Measurements from ENCODE around the gene PHF19. TPM values are rescaled to one million over a fixed set of nuclear protein-coding genes. Genes with fewer than 3 reads are reported as not detected.

Gene PHF19
- polyA plus RNA-seq, 1 of the 3 experiments (the other 2 are of a cell fraction) = 33.4 TPM

DNA sequence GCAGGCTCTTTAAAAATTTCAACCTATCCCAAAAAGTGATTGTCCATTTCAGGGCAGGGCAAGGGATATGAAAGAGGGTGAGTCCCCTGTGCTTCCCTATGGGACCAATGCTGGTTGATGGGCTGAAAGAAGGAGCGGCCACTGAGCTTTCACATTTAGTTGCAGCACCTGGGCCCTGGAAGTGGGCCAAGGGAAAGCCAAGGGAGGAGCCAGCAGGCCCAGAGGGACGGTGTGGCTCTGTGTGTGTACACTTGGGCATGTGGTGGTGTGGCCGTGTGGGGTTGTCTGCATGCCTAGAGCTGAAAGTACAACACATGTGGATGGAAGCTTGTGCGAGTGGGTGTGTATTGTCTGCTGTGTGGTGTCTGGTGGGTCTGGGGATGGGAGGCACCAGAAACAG, 20.3 kb downstream of the PHF19 start (continued):
- no peak for TF ChIP-seq EZH2phosphoT487 (IDR thresholded peaks at IDR 0.05; ENCODE audit: borderline replicate concordance, low read depth)
- TF ChIP-seq, protein P1, sequence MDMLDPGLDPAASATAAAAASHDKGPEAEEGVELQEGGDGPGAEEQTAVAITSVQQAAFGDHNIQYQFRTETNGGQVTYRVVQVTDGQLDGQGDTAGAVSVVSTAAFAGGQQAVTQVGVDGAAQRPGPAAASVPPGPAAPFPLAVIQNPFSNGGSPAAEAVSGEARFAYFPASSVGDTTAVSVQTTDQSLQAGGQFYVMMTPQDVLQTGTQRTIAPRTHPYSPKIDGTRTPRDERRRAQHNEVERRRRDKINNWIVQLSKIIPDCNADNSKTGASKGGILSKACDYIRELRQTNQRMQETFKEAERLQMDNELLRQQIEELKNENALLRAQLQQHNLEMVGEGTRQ (IDR thresholded peaks at IDR 0.05; ENCODE audit: borderline replicate concordance, low read depth, low read length) = no peak
- TF ChIP-seq, protein P2, sequence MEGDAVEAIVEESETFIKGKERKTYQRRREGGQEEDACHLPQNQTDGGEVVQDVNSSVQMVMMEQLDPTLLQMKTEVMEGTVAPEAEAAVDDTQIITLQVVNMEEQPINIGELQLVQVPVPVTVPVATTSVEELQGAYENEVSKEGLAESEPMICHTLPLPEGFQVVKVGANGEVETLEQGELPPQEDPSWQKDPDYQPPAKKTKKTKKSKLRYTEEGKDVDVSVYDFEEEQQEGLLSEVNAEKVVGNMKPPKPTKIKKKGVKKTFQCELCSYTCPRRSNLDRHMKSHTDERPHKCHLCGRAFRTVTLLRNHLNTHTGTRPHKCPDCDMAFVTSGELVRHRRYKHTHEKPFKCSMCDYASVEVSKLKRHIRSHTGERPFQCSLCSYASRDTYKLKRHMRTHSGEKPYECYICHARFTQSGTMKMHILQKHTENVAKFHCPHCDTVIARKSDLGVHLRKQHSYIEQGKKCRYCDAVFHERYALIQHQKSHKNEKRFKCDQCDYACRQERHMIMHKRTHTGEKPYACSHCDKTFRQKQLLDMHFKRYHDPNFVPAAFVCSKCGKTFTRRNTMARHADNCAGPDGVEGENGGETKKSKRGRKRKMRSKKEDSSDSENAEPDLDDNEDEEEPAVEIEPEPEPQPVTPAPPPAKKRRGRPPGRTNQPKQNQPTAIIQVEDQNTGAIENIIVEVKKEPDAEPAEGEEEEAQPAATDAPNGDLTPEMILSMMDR (IDR thresholded peaks at IDR 0.05) = no peak
- no peak for TF ChIP-seq FOXJ3 (CRISPR knock-in tag; IDR thresholded peaks at IDR 0.05)
- TF ChIP-seq CHD2 (IDR thresholded peaks at IDR 0.05; ENCODE audit: low read length, partially characterized antibody) = no peak
- TF ChIP-seq JUND (IDR thresholded peaks at IDR 0.05) = no peak

DNA sequence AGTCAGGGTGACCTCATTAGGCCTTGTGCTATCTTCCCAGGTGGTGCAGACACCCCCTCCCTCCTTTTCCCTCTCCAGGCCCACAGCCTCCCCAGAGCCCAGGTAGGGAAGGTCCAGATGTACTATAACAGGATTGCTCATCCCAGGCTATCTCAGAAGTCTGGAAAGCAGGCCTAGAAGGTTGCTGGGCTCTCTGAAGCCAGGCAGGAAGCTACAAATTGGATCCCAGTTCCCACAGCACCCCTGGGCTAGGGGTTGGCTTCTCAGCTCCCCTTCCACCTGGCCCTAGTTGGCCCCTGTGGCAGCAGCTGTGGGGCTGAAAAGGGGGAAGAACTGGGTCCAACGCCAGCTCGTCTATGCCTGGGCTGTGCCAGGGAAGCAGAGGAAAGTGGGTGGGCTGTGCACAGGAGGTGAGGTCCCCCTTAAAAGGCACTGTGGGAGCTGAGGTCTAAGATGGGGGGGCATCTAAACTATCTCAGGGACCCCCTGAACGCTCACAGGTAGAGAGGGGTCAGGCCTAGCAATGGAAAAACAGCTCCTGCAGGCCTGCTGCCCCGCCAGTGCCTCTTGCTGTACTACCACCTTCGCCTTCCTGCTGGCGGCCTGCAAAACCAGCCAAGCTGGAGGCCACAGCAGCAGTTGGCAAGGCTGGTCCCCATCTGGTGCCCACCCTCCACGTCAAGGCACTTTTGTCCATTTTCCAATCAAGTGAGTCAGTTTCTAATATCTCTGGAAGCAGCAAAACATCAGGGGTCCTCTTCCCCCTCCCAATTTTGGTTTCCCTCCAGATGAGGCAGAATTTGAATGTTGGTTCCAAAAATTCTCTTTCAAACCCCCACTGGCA, 20.9 kb downstream of the PHF19 start:
- Histone ChIP-seq H3K9ac (no peak overlapping the region), H3K27me3 (ENCODE audit: insufficient read depth) (no peaks in the 10 kb centered on the region), H4K20me1 (ENCODE audit: insufficient read depth) (no peaks in the 10 kb centered on the region), H3F3A (replicated peaks; ENCODE audit: insufficient read depth) (peaks cover 16% of the 10 kb centered on the region), H3K36me3 (replicated peaks in 1 of 2; ENCODE audit: control insufficient read depth in 1 of 2, insufficient read depth in 2 of 2, low read length in 1 of 2) (peaks cover 23 to 32% of the 10 kb centered on the region in 2 experiments), H3K9me3 (no peaks in the 10 kb centered on the region), H3K4me3 (ENCODE audit: low read depth in 2 of 2, low read length in 1 of 2) (no peak overlapping the region), H2AFZ (ENCODE audit: low read depth) (no peak overlapping the region), H3K27ac (ENCODE audit: low read depth in 2 of 2, low read length in 1 of 2) (peak overlapping the region in 1 of 2 experiments; percentile 62; a peak in 1 of 4 replicates), H3K4me1 (ENCODE audit: control insufficient read depth in 1 of 2, insufficient read depth in 2 of 2, low read depth in 1 of 2, low read length in 1 of 2) (peaks cover 0 to 28% of the 10 kb centered on the region in 2 experiments; a peak in 2 of 4 replicates), H3K4me2 (no peak overlapping the region), H3K9me2 (no peaks in the 10 kb centered on the region), H3K79me2 (ENCODE audit: insufficient read depth) (no peaks in the 10 kb centered on the region)
- POLR2A ChIA-PET = interaction anchor here (1.0 kb wide), 2 partner anchors 13 to 35 kb away, joined by 3 read pairs; no protein-coding TSS in a partner anchor
- no peak for DNase-seq
- CTCF ChIA-PET = interaction anchor here (1.0 to 1.3 kb wide), 2 partner anchors 81 to 100 kb away, joined by 4 to 7 read pairs; no protein-coding TSS in a partner anchor
- TF ChIP-seq, protein P3, sequence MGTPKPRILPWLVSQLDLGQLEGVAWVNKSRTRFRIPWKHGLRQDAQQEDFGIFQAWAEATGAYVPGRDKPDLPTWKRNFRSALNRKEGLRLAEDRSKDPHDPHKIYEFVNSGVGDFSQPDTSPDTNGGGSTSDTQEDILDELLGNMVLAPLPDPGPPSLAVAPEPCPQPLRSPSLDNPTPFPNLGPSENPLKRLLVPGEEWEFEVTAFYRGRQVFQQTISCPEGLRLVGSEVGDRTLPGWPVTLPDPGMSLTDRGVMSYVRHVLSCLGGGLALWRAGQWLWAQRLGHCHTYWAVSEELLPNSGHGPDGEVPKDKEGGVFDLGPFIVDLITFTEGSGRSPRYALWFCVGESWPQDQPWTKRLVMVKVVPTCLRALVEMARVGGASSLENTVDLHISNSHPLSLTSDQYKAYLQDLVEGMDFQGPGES (IDR thresholded peaks at IDR 0.05; ENCODE audit: low read depth, low read length) = no peak
- TF ChIP-seq GATA2 (CRISPR knock-in tag; IDR thresholded peaks at IDR 0.05) = no peak
- TF ChIP-seq, protein P2 (IDR thresholded peaks at IDR 0.05) = no peak
- TF ChIP-seq SMC3 (IDR thresholded peaks at IDR 0.05; ENCODE audit: low read depth, low read length) = no peak
- no peak for TF ChIP-seq TEAD4 (IDR thresholded peaks at IDR 0.05; ENCODE audit: borderline replicate concordance, insufficient read depth)
- TF ChIP-seq CHD2 (IDR thresholded peaks at IDR 0.05; ENCODE audit: low read length, partially characterized antibody) = no peak
- no peak; the same call in 1 of the 2 replicates for TF ChIP-seq POLR2AphosphoS5 (IDR thresholded peaks at IDR 0.05; ENCODE audit: low read depth, low read length)
- TF ChIP-seq YY1 (IDR thresholded peaks at IDR 0.05; ENCODE audit: low read depth) = no peak
- WGBS (ENCODE audit: low lambda C conversion rate) = 100% methylated on average over 4 of the region's 7 CpGs
